ENCODE data around the gene MDC1.

MDC1 gene

GRCh38 chr6:30657454-30657853 lies 59.6 kb downstream of the MDC1 start:
- H3K4me2 ChIP-seq (ENCODE audit: insufficient read depth, low read length, poor library complexity, severe bottlenecking): no peak overlapping the region
- DNase-seq (ENCODE audit: low spot score): no peak
- H2AK5ac ChIP-seq (ENCODE audit: low read depth, low read length): no peak overlapping the region
- no peak overlapping the region for H2BK15ac ChIP-seq (ENCODE audit: low read length)
- H3K4me3 ChIP-seq (ENCODE audit: low read length in 2 of 2): no peak overlapping the region
- no peak overlapping the region for H4K8ac ChIP-seq (ENCODE audit: low read depth, low read length)
- no peak overlapping the region for H3K9ac ChIP-seq (ENCODE audit: low read depth, low read length, poor library complexity)
- H3K23ac ChIP-seq (ENCODE audit: low read depth, low read length, poor library complexity): no peak overlapping the region
- no peak overlapping the region for H3K14ac ChIP-seq (ENCODE audit: low read length)
- no peak overlapping the region for H2BK5ac ChIP-seq (ENCODE audit: low read length)
- no peaks in the 10 kb centered on the region for H3K9me3 ChIP-seq (replicated peaks in 1 of 2; ENCODE audit: control insufficient read depth in 2 of 2, insufficient read depth in 1 of 2, low read depth in 1 of 2, low read length in 2 of 2)
- no peak overlapping the region for H2AFZ ChIP-seq (ENCODE audit: low read length)
- no peak overlapping the region for H2BK12ac ChIP-seq (ENCODE audit: low read length)
- no peak overlapping the region for H3K27ac ChIP-seq (replicated peaks; ENCODE audit: low read length)
- H3K4ac ChIP-seq (ENCODE audit: low read length): no peak overlapping the region
- H4K91ac ChIP-seq (ENCODE audit: low read depth, low read length, poor library complexity): no peak overlapping the region
- no peaks in the 10 kb centered on the region for H3K27me3 ChIP-seq (ENCODE audit: control insufficient read depth in 3 of 3, insufficient read depth in 3 of 3, low read depth in 1 of 3, low read length in 3 of 3)
- peaks cover 60 to 89% of the 10 kb centered on the region in 2 donors for H3K36me3 ChIP-seq (replicated peaks in 1 of 2; ENCODE audit: control insufficient read depth in 2 of 2, insufficient read depth in 2 of 2, low read length in 2 of 2)
- no peak overlapping the region for H3K18ac ChIP-seq (ENCODE audit: low read length)
- no peaks in the 10 kb centered on the region for H3K4me1 ChIP-seq (ENCODE audit: control insufficient read depth in 2 of 2, insufficient read depth in 1 of 2, low read depth in 1 of 2, low read length in 2 of 2)
- peaks cover 2% of the 10 kb centered on the region for H3K79me1 ChIP-seq (ENCODE audit: low read depth, low read length)
- no peak overlapping the region for H2BK120ac ChIP-seq (ENCODE audit: low read depth, low read length)

- no peak overlapping the region for H4K8ac ChIP-seq (ENCODE audit: low read depth, low read length)
- DNase-seq (ENCODE audit: low spot score): no peak
- no peak overlapping the region for H3K4ac ChIP-seq (ENCODE audit: low read length)
- H3K23ac ChIP-seq (ENCODE audit: low read depth, low read length, poor library complexity): no peak overlapping the region
- H3K9ac ChIP-seq (ENCODE audit: low read depth, low read length, poor library complexity): peak overlapping the region; percentile 15
- H2BK12ac ChIP-seq (ENCODE audit: low read length): no peak overlapping the region
- peaks cover 59 to 89% of the 10 kb centered on the region in 2 donors for H3K36me3 ChIP-seq (replicated peaks in 1 of 2; ENCODE audit: control insufficient read depth in 2 of 2, insufficient read depth in 2 of 2, low read length in 2 of 2)
- no CpG with 5 or more reads among the region's 7 CpGs for WGBS, 2 donors (ENCODE audit: extremely low coverage in 2 of 2, insufficient read length in 2 of 2, insufficient replicate concordance in 1 of 2)
- H3K4me3 ChIP-seq (ENCODE audit: low read length in 2 of 2): no peak overlapping the region
- no peaks in the 10 kb centered on the region for H3K4me1 ChIP-seq (ENCODE audit: control insufficient read depth in 2 of 2, insufficient read depth in 1 of 2, low read depth in 1 of 2, low read length in 2 of 2)
- no peak overlapping the region for H3K27ac ChIP-seq (replicated peaks; ENCODE audit: low read length)
- H2BK15ac ChIP-seq (ENCODE audit: low read length): no peak overlapping the region
- no peak overlapping the region for H4K91ac ChIP-seq (ENCODE audit: low read depth, low read length, poor library complexity)
- H3K18ac ChIP-seq (ENCODE audit: low read length): no peak overlapping the region
- no peaks in the 10 kb centered on the region for H3K27me3 ChIP-seq (ENCODE audit: control insufficient read depth in 3 of 3, insufficient read depth in 3 of 3, low read depth in 1 of 3, low read length in 3 of 3)
- H2BK120ac ChIP-seq (ENCODE audit: low read depth, low read length): no peak overlapping the region
- no peaks in the 10 kb centered on the region for H3K9me3 ChIP-seq (replicated peaks in 1 of 2; ENCODE audit: control insufficient read depth in 2 of 2, insufficient read depth in 1 of 2, low read depth in 1 of 2, low read length in 2 of 2)
- peaks cover 2% of the 10 kb centered on the region for H3K79me1 ChIP-seq (ENCODE audit: low read depth, low read length)
- H2AK5ac ChIP-seq (ENCODE audit: low read depth, low read length): no peak overlapping the region
- H2AFZ ChIP-seq (ENCODE audit: low read length): no peak overlapping the region
- no peak overlapping the region for H3K14ac ChIP-seq (ENCODE audit: low read length)
- H2BK5ac ChIP-seq (ENCODE audit: low read length): no peak overlapping the region
- H3K4me2 ChIP-seq (ENCODE audit: insufficient read depth, low read length, poor library complexity, severe bottlenecking): no peak overlapping the region
Measured at GRCh38 chr6:30656513-30656912, 60.6 kb downstream of the MDC1 start.

GRCh38 chr6:30655743-30656094 lies 61.4 kb downstream of the MDC1 start:
- H2BK120ac ChIP-seq (ENCODE audit: low read depth, low read length): no peak overlapping the region
- H3K4me2 ChIP-seq (ENCODE audit: insufficient read depth, low read length, poor library complexity, severe bottlenecking): no peak overlapping the region
- peaks cover 2% of the 10 kb centered on the region for H3K79me1 ChIP-seq (ENCODE audit: low read depth, low read length)
- no peak overlapping the region for H3K4ac ChIP-seq (ENCODE audit: low read length)
- H3K14ac ChIP-seq (ENCODE audit: low read length): no peak overlapping the region
- H3K9me3 ChIP-seq (replicated peaks in 1 of 2; ENCODE audit: control insufficient read depth in 2 of 2, insufficient read depth in 1 of 2, low read depth in 1 of 2, low read length in 2 of 2): no peaks in the 10 kb centered on the region
- H3K23ac ChIP-seq (ENCODE audit: low read depth, low read length, poor library complexity): no peak overlapping the region
- no peak overlapping the region for H3K27ac ChIP-seq (replicated peaks; ENCODE audit: low read length)
- no peak overlapping the region for H3K9ac ChIP-seq (ENCODE audit: low read depth, low read length, poor library complexity)
- no peaks in the 10 kb centered on the region for H3K4me1 ChIP-seq (ENCODE audit: control insufficient read depth in 2 of 2, insufficient read depth in 1 of 2, low read depth in 1 of 2, low read length in 2 of 2)
- DNase-seq (ENCODE audit: low spot score): no peak
- H2BK5ac ChIP-seq (ENCODE audit: low read length): no peak overlapping the region
- no peak overlapping the region for H2BK12ac ChIP-seq (ENCODE audit: low read length)
- H3K4me3 ChIP-seq (ENCODE audit: low read length in 2 of 2): no peak overlapping the region
- H2BK15ac ChIP-seq (ENCODE audit: low read length): no peak overlapping the region
- H3K18ac ChIP-seq (ENCODE audit: low read length): no peak overlapping the region
- H3K36me3 ChIP-seq (replicated peaks in 1 of 2; ENCODE audit: control insufficient read depth in 2 of 2, insufficient read depth in 2 of 2, low read length in 2 of 2): peaks cover 55 to 94% of the 10 kb centered on the region in 2 donors
- H4K8ac ChIP-seq (ENCODE audit: low read depth, low read length): no peak overlapping the region
- H2AK5ac ChIP-seq (ENCODE audit: low read depth, low read length): no peak overlapping the region
- H4K91ac ChIP-seq (ENCODE audit: low read depth, low read length, poor library complexity): no peak overlapping the region
- H2AFZ ChIP-seq (ENCODE audit: low read length): no peak overlapping the region
- WGBS, 2 donors (ENCODE audit: extremely low coverage in 2 of 2, insufficient read length in 2 of 2, insufficient replicate concordance in 1 of 2): no CpG with 5 or more reads among the region's 3 CpGs
- no peaks in the 10 kb centered on the region for H3K27me3 ChIP-seq (ENCODE audit: control insufficient read depth in 3 of 3, insufficient read depth in 3 of 3, low read depth in 1 of 3, low read length in 3 of 3)

GRCh38 chr6:30654798-30655742 lies 62.0 kb downstream of the MDC1 start:
- H3K27me3 ChIP-seq (ENCODE audit: control insufficient read depth in 3 of 3, insufficient read depth in 3 of 3, low read depth in 1 of 3, low read length in 3 of 3): no peaks in the 10 kb centered on the region
- no peak overlapping the region for H2BK5ac ChIP-seq (ENCODE audit: low read length)
- peaks cover 2% of the 10 kb centered on the region for H3K79me1 ChIP-seq (ENCODE audit: low read depth, low read length)
- H3K4ac ChIP-seq (ENCODE audit: low read length): no peak overlapping the region
- H3K4me2 ChIP-seq (ENCODE audit: insufficient read depth, low read length, poor library complexity, severe bottlenecking): no peak overlapping the region
- H2BK12ac ChIP-seq (ENCODE audit: low read length): no peak overlapping the region
- H3K23ac ChIP-seq (ENCODE audit: low read depth, low read length, poor library complexity): no peak overlapping the region
- H3K18ac ChIP-seq (ENCODE audit: low read length): no peak overlapping the region
- no peak overlapping the region for H2AFZ ChIP-seq (ENCODE audit: low read length)
- no peaks in the 10 kb centered on the region for H3K4me1 ChIP-seq (ENCODE audit: control insufficient read depth in 2 of 2, insufficient read depth in 1 of 2, low read depth in 1 of 2, low read length in 2 of 2)
- H2BK120ac ChIP-seq (ENCODE audit: low read depth, low read length): no peak overlapping the region
- H3K27ac ChIP-seq (replicated peaks; ENCODE audit: low read length): no peak overlapping the region
- peaks cover 52 to 93% of the 10 kb centered on the region in 2 donors for H3K36me3 ChIP-seq (replicated peaks in 1 of 2; ENCODE audit: control insufficient read depth in 2 of 2, insufficient read depth in 2 of 2, low read length in 2 of 2)
- H3K4me3 ChIP-seq (ENCODE audit: low read length in 2 of 2): no peak overlapping the region
- no peak overlapping the region for H3K9ac ChIP-seq (ENCODE audit: low read depth, low read length, poor library complexity)
- H4K91ac ChIP-seq (ENCODE audit: low read depth, low read length, poor library complexity): no peak overlapping the region
- no peak overlapping the region for H4K8ac ChIP-seq (ENCODE audit: low read depth, low read length)
- no peak overlapping the region for H2BK15ac ChIP-seq (ENCODE audit: low read length)
- H3K9me3 ChIP-seq (replicated peaks in 1 of 2; ENCODE audit: control insufficient read depth in 2 of 2, insufficient read depth in 1 of 2, low read depth in 1 of 2, low read length in 2 of 2): no peaks in the 10 kb centered on the region
- no peak for DNase-seq (ENCODE audit: low spot score)
- H2AK5ac ChIP-seq (ENCODE audit: low read depth, low read length): no peak overlapping the region
- no peak overlapping the region for H3K14ac ChIP-seq (ENCODE audit: low read length)
- WGBS, 2 donors (ENCODE audit: extremely low coverage in 2 of 2, insufficient read length in 2 of 2, insufficient replicate concordance in 1 of 2): no CpG with 5 or more reads among the region's 19 CpGs
